ENCODE data around the gene TERC. TPM values are rescaled to one million over a fixed set of nuclear protein-coding genes. Genes with fewer than 3 reads are reported as not detected.
"Not testable (repeated sequence)": the region's sequence is repeated elsewhere in the genome, so short reads cannot be mapped to it uniquely, and the experiment has no call there.

The TERC gene
- total RNA-seq, 1 donor from 2014 or later = 1.4 TPM

GRCh38 chr3:169771497-169772304, 6.8 kb upstream of the TERC start:
- peak; percentile 64 for DNase-seq (ENCODE audit: low spot score)

GRCh38 chr3:169769287-169770181, 4.7 kb upstream of the TERC start, which contains the start of gene ACTRT3:
TSS of gene ACTRT3 (minus strand) at chr3:169769561. CDS start at chr3:169769520, 41 bp downstream.
- peak; percentile 63 for DNase-seq (ENCODE audit: low spot score)

- peak; percentile 81 for DNase-seq (ENCODE audit: low spot score)
Observed at GRCh38 chr3:169764312-169764881, 463 bp downstream of the TERC start.

- no peak for DNase-seq (ENCODE audit: low spot score)
Observed at GRCh38 chr3:169760479-169760878, 4.4 kb downstream of the TERC start.

- DNase-seq (ENCODE audit: low spot score) = no peak
Observed at GRCh38 chr3:169759256-169759655, 5.6 kb downstream of the TERC start.

GRCh38 chr3:169758359-169758994, 6.4 kb downstream of the TERC start:
- no peak for DNase-seq (ENCODE audit: low spot score)

- no peak for DNase-seq (ENCODE audit: low spot score)
Observed at GRCh38 chr3:169755488-169755887, 9.4 kb downstream of the TERC start.

- DNase-seq (ENCODE audit: low spot score) = no peak
Observed at GRCh38 chr3:169754711-169755110, 10.1 kb downstream of the TERC start.

GRCh38 chr3:169751875-169752274, 13.0 kb downstream of the TERC start:
- DNase-seq (ENCODE audit: low spot score) = no peak

GRCh38 chr3:169750665-169751064, 14.2 kb downstream of the TERC start:
- no peak for DNase-seq (ENCODE audit: low spot score)

- no peak for DNase-seq (ENCODE audit: low spot score)
Observed at GRCh38 chr3:169748670-169749069, 16.2 kb downstream of the TERC start.

GRCh38 chr3:169746924-169747323, 17.9 kb downstream of the TERC start:
- no peak for DNase-seq (ENCODE audit: low spot score)

- DNase-seq (ENCODE audit: low spot score) = no peak
Observed at GRCh38 chr3:169744366-169745054, 20.4 kb downstream of the TERC start.

GRCh38 chr3:169739067-169739466, 25.8 kb downstream of the TERC start:
- no peak for DNase-seq (ENCODE audit: low spot score)

GRCh38 chr3:169731857-169732256, 33.0 kb downstream of the TERC start:
- DNase-seq (ENCODE audit: low spot score) = not testable (repeated sequence)

GRCh38 chr3:169722724-169723123, 42.1 kb downstream of the TERC start:
- no peak for DNase-seq (ENCODE audit: low spot score)

- DNase-seq (ENCODE audit: low spot score) = not testable (repeated sequence)
Observed at GRCh38 chr3:169718415-169718814, 46.4 kb downstream of the TERC start.
